Esophagus (tissue), 2 donors: Measurements from ENCODE around the gene ADAMTS17. TPM values are rescaled to one million over a fixed set of nuclear protein-coding genes. Genes with fewer than 3 reads are reported as not detected.

Source experiments
- H3K27ac ChIP-seq, 2 donors: one replicate each; pipeline ENCODE4 v1.5.1; 2013; ENCODE audit warnings: low read depth in 2 of 2, mild to moderate bottlenecking in 2 of 2, inconsistent platforms in 1 of 2, low read length in 1 of 2, moderate library complexity in 1 of 2
- H3K27me3 ChIP-seq, 2 donors: one replicate each; pipeline ENCODE4 v1.6.1; 2013; ENCODE audit warnings: low read length in 2 of 2, control low read depth in 1 of 2, mild to moderate bottlenecking in 1 of 2; ENCODE audit not compliant: insufficient read depth in 2 of 2, control insufficient read depth in 1 of 2
- H3K36me3 ChIP-seq, 2 donors: one replicate each; pipeline ENCODE4 v1.6.1; 2013; ENCODE audit warnings: low read length in 1 of 2; ENCODE audit not compliant: control insufficient read depth in 2 of 2, insufficient read depth in 2 of 2
- H3K4me1 ChIP-seq, 2 donors: one replicate each; pipeline ENCODE4 v1.6.1; 2013; ENCODE audit warnings: low read length in 1 of 2; ENCODE audit not compliant: control insufficient read depth in 2 of 2, insufficient read depth in 2 of 2
- H3K4me3 ChIP-seq, 2 donors: one replicate each; pipeline ENCODE4 v1.5.1; 2013; ENCODE audit warnings: low read length in 2 of 2, mild to moderate bottlenecking in 2 of 2, low read depth in 1 of 2, moderate library complexity in 1 of 2
- H3K9me3 ChIP-seq, 2 donors: one replicate each; pipeline ENCODE4 v1.6.1; 2013; ENCODE audit warnings: mild to moderate bottlenecking in 2 of 2, low read depth in 1 of 2, low read length in 1 of 2, moderate library complexity in 1 of 2; ENCODE audit not compliant: control insufficient read depth in 2 of 2, insufficient read depth in 1 of 2
- WGBS, 2 donors: extraction: QIAGEN DNeasy Blood & Tissue Kit; methylation state at CpG; one replicate each; pipeline ENCODE4 v1.1.7; 2013; 5-methylcytosine and 5-hydroxymethylcytosine counted together
- polyA plus RNA-seq, 2 donors: library from polyadenylated mRNA; stranded (reverse); fragments of 200-250 nt; gene quantifications; one replicate each; pipeline ENCODE4 v1.2.3, GENCODE V29; 2013
- donor health status: healthy with polysubstance abuse.
- donor health status: Bipolar disorder and iron deficiency.

ADAMTS17 gene
- polyA plus RNA-seq, 2 donors = 2.1 to 6.9 TPM

GRCh38 chr15:100050877-100051786, 290.6 kb downstream of the ADAMTS17 start:
- H3K4me1 ChIP-seq = no peaks in the 10 kb centered on the region
- no peaks in the 10 kb centered on the region for H3K36me3 ChIP-seq
- H3K4me3 ChIP-seq = no peak overlapping the region
- H3K27me3 ChIP-seq = no peaks in the 10 kb centered on the region
- H3K9me3 ChIP-seq = peaks cover 0 to 2% of the 10 kb centered on the region in 2 donors
- no peak overlapping the region for H3K27ac ChIP-seq
- 88% methylated on average over 19 of the region's 19 CpGs for WGBS, 2 donors

- H3K4me3 ChIP-seq = no peak overlapping the region
- no peaks in the 10 kb centered on the region for H3K36me3 ChIP-seq
- no peaks in the 10 kb centered on the region for H3K4me1 ChIP-seq
- H3K27ac ChIP-seq = no peak overlapping the region
- no peaks in the 10 kb centered on the region for H3K27me3 ChIP-seq
- WGBS, 2 donors = 88 to 90% methylated on average over 10 of the region's 10 CpGs
- H3K9me3 ChIP-seq = peaks cover 0 to 2% of the 10 kb centered on the region in 2 donors
These were observed 291.6 kb downstream of the ADAMTS17 start for GRCh38 chr15:100049936-100050876.

GRCh38 chr15:100049483-100049882, 292.3 kb downstream of the ADAMTS17 start:
- H3K4me3 ChIP-seq = no peak overlapping the region
- H3K27ac ChIP-seq = no peak overlapping the region
- H3K27me3 ChIP-seq = no peaks in the 10 kb centered on the region
- WGBS, 2 donors = 82 to 95% methylated on average over 2 of the region's 2 CpGs
- H3K4me1 ChIP-seq = no peaks in the 10 kb centered on the region
- no peaks in the 10 kb centered on the region for H3K36me3 ChIP-seq
- H3K9me3 ChIP-seq = peaks cover 0 to 2% of the 10 kb centered on the region in 2 donors

GRCh38 chr15:100048736-100049135, 293.0 kb downstream of the ADAMTS17 start:
- H3K4me1 ChIP-seq = no peaks in the 10 kb centered on the region
- H3K36me3 ChIP-seq = no peaks in the 10 kb centered on the region
- peak overlapping the region in 1 of 2 donors; percentile 3 for H3K27ac ChIP-seq
- WGBS, 2 donors = 95% methylated on average over 11 of the region's 11 CpGs
- peaks cover 0 to 2% of the 10 kb centered on the region in 2 donors for H3K9me3 ChIP-seq
- no peaks in the 10 kb centered on the region for H3K27me3 ChIP-seq
- H3K4me3 ChIP-seq = no peak overlapping the region

- Histone ChIP-seq H3K4me3 (no peak overlapping the region), H3K27ac (no peak overlapping the region), H3K9me3 (peaks cover 0 to 1% of the 10 kb centered on the region in 2 donors), H3K27me3 (no peaks in the 10 kb centered on the region), H3K4me1 (peaks cover 0 to 2% of the 10 kb centered on the region in 2 donors), H3K36me3 (no peaks in the 10 kb centered on the region)
- WGBS, 2 donors = 77 to 81% methylated on average over 6 of the region's 6 CpGs
These were observed 298.1 kb downstream of the ADAMTS17 start for GRCh38 chr15:100043692-100044091.

GRCh38 chr15:100043068-100043641, 298.6 kb downstream of the ADAMTS17 start:
- Histone ChIP-seq H3K9me3 (no peaks in the 10 kb centered on the region), H3K27ac (no peak overlapping the region), H3K4me3 (no peak overlapping the region), H3K36me3 (no peaks in the 10 kb centered on the region), H3K27me3 (no peaks in the 10 kb centered on the region), H3K4me1 (peaks cover 0 to 2% of the 10 kb centered on the region in 2 donors)
- WGBS, 2 donors = 52 to 65% methylated on average over 8 of the region's 8 CpGs

- Histone ChIP-seq H3K27me3 (no peaks in the 10 kb centered on the region), H3K4me1 (peaks cover 0 to 2% of the 10 kb centered on the region in 2 donors), H3K36me3 (no peaks in the 10 kb centered on the region), H3K27ac (no peak overlapping the region), H3K9me3 (no peaks in the 10 kb centered on the region), H3K4me3 (no peak overlapping the region)
- WGBS, 2 donors = 83 to 86% methylated on average over 5 of the region's 5 CpGs
These were observed 299.2 kb downstream of the ADAMTS17 start for GRCh38 chr15:100042558-100042957.

- peaks cover 0 to 2% of the 10 kb centered on the region in 2 donors for H3K4me1 ChIP-seq
- H3K36me3 ChIP-seq = no peaks in the 10 kb centered on the region
- H3K27ac ChIP-seq = no peak overlapping the region
- no peak overlapping the region for H3K4me3 ChIP-seq
- 95 to 96% methylated on average over 6 of the region's 6 CpGs for WGBS, 2 donors
- H3K27me3 ChIP-seq = no peaks in the 10 kb centered on the region
- H3K9me3 ChIP-seq = no peaks in the 10 kb centered on the region
These were observed 300.5 kb downstream of the ADAMTS17 start for GRCh38 chr15:100041127-100041828.

- no peak overlapping the region for H3K4me3 ChIP-seq
- no peaks in the 10 kb centered on the region for H3K27me3 ChIP-seq
- no peak overlapping the region for H3K27ac ChIP-seq
- WGBS, 2 donors = 80 to 81% methylated on average over 5 of the region's 5 CpGs
- no peaks in the 10 kb centered on the region for H3K36me3 ChIP-seq
- H3K4me1 ChIP-seq = peaks cover 0 to 2% of the 10 kb centered on the region in 2 donors
- no peaks in the 10 kb centered on the region for H3K9me3 ChIP-seq
These were observed 301.8 kb downstream of the ADAMTS17 start for GRCh38 chr15:100039994-100040393.
